DOHH2 (cell line): ENCODE results near the gene ARHGAP33.
"Not testable (repeated sequence)": the region's sequence is repeated elsewhere in the genome, so short reads cannot be mapped to it uniquely, and the experiment has no call there.

Source experiments
- H3F3A ChIP-seq: fragments of 200-600 bp; sonication (generic), shearing (Covaris generic); 2 replicates; pipeline ENCODE4 v1.6.0; 2016; ENCODE audit warnings: antibody characterized with exemption, mild to moderate bottlenecking; ENCODE audit not compliant: control insufficient read depth, insufficient read depth
- H3K27ac ChIP-seq: fragments of 200-600 bp; sonication (generic); 2 replicates; pipeline ENCODE4 v1.5.1; 2014; ENCODE audit warnings: low read depth, mild to moderate bottlenecking, low read length, moderate library complexity
- H3K27me3 ChIP-seq: fragments of 200-600 bp; sonication (generic); 2 replicates; pipeline ENCODE4 v1.6.1; 2014; ENCODE audit warnings: mild to moderate bottlenecking, low read length, mixed read lengths; ENCODE audit not compliant: control insufficient read depth
- H3K36me3 ChIP-seq: fragments of 200-600 bp; sonication (generic); 2 replicates; pipeline ENCODE4 v1.6.1; 2014; ENCODE audit warnings: mild to moderate bottlenecking, low read length, moderate library complexity, mixed read lengths; ENCODE audit not compliant: control insufficient read depth
- H3K4me1 ChIP-seq: fragments of 200-600 bp; sonication (generic); 2 replicates; pipeline ENCODE4 v1.6.1; 2014; ENCODE audit warnings: mild to moderate bottlenecking, low read length, mixed read lengths; ENCODE audit not compliant: control insufficient read depth
- H3K4me2 ChIP-seq: fragments of 200-600 bp; sonication (generic); 2 replicates; pipeline ENCODE4 v1.6.0; 2014; ENCODE audit warnings: mild to moderate bottlenecking, low read length, moderate library complexity
- H3K4me3 ChIP-seq: fragments of 200-600 bp; sonication (generic); 2 replicates; pipeline ENCODE4 v1.5.1; 2014; ENCODE audit warnings: mild to moderate bottlenecking, low read length, mixed read lengths
- H3K79me2 ChIP-seq: fragments of 200-600 bp; sonication (generic); 2 replicates; pipeline ENCODE4 v1.6.1; 2014; ENCODE audit warnings: mild to moderate bottlenecking, low read length, mixed read lengths; ENCODE audit not compliant: control insufficient read depth
- H3K9me2 ChIP-seq: fragments of 200-600 bp; sonication (generic); replicated peaks from 2 replicates; pipeline ENCODE4 v1.6.1; 2014; ENCODE audit warnings: mild to moderate bottlenecking, low read length, mixed read lengths; ENCODE audit not compliant: control insufficient read depth
- H3K9me3 ChIP-seq: fragments of 200-600 bp; sonication (generic); 2 replicates; pipeline ENCODE4 v1.6.1; 2014; ENCODE audit warnings: antibody characterized with exemption, low read length, mixed read lengths; ENCODE audit not compliant: control insufficient read depth, insufficient read depth
- H4K20me1 ChIP-seq: fragments of 200-600 bp; sonication (generic); 2 replicates; pipeline ENCODE4 v1.6.0; 2014; ENCODE audit warnings: low read depth, mild to moderate bottlenecking, antibody characterized with exemption, low read length, moderate library complexity; ENCODE audit not compliant: control insufficient read depth, insufficient read depth
- EZH2phosphoT487 ChIP-seq: fragments of 200-600 bp; sonication (generic); IDR thresholded peaks from 2 replicates; pipeline ENCODE4 v1.6.1; 2017; ENCODE audit warnings: borderline replicate concordance, mild to moderate bottlenecking, antibody characterized with exemption, low read length, moderate library complexity, mixed read lengths
- TF ChIP-seq, protein P1 (sequence below): fragments of 200-600 bp; sonication (generic); IDR thresholded peaks from one replicate; pipeline ENCODE4 v1.5.1; 2014; ENCODE audit warnings: antibody characterized with exemption, mild to moderate bottlenecking, low read depth, low read length; ENCODE audit not compliant: poor library complexity, severe bottlenecking

Gene ARHGAP33

DNA sequence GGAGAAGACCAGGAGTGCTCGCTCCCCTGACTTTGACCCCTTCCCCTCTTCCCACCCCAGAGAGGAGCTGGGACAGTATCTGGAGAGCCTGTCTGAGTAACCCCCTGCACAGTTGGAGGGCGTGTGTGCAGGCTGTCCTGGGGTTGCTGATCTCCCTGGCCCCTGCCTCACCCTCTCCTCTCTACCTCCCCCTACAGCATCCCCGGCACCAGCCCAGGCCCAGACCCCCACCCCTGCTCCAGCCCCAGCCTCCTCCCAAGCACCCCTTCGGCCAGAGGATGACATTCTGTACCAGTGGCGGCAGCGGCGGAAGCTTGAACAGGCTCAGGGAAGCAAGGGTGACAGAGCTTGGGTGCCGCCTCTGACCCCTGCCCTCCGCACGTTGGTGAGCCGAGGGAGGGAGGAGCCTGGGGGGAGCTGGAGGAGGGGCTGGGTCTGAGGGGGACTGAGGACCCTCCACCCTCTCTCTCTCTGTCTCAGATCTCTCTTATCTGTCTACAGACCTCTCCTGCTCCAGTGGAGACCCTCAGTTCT, 8.7 kb upstream of the ARHGAP33 start:
- Histone ChIP-seq H3K4me1 (no peaks in the 10 kb centered on the region), H3K27ac (no peak overlapping the region), H3K9me3 (no peaks in the 10 kb centered on the region), H4K20me1 (no peaks in the 10 kb centered on the region), H3K79me2 (no peaks in the 10 kb centered on the region), H3K9me2 (no peaks in the 10 kb centered on the region), H3K36me3 (peaks cover 22% of the 10 kb centered on the region), H3K4me3 (no peak overlapping the region), H3K27me3 (no peaks in the 10 kb centered on the region), H3F3A (0 out of 2 replicates have a peak, but pooled peaks cover 2% of the 10 kb centered on the region), H3K4me2 (no peak overlapping the region)
- TF ChIP-seq EZH2phosphoT487: no peak
- TF ChIP-seq, protein P1, sequence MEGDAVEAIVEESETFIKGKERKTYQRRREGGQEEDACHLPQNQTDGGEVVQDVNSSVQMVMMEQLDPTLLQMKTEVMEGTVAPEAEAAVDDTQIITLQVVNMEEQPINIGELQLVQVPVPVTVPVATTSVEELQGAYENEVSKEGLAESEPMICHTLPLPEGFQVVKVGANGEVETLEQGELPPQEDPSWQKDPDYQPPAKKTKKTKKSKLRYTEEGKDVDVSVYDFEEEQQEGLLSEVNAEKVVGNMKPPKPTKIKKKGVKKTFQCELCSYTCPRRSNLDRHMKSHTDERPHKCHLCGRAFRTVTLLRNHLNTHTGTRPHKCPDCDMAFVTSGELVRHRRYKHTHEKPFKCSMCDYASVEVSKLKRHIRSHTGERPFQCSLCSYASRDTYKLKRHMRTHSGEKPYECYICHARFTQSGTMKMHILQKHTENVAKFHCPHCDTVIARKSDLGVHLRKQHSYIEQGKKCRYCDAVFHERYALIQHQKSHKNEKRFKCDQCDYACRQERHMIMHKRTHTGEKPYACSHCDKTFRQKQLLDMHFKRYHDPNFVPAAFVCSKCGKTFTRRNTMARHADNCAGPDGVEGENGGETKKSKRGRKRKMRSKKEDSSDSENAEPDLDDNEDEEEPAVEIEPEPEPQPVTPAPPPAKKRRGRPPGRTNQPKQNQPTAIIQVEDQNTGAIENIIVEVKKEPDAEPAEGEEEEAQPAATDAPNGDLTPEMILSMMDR: no peak

DNA sequence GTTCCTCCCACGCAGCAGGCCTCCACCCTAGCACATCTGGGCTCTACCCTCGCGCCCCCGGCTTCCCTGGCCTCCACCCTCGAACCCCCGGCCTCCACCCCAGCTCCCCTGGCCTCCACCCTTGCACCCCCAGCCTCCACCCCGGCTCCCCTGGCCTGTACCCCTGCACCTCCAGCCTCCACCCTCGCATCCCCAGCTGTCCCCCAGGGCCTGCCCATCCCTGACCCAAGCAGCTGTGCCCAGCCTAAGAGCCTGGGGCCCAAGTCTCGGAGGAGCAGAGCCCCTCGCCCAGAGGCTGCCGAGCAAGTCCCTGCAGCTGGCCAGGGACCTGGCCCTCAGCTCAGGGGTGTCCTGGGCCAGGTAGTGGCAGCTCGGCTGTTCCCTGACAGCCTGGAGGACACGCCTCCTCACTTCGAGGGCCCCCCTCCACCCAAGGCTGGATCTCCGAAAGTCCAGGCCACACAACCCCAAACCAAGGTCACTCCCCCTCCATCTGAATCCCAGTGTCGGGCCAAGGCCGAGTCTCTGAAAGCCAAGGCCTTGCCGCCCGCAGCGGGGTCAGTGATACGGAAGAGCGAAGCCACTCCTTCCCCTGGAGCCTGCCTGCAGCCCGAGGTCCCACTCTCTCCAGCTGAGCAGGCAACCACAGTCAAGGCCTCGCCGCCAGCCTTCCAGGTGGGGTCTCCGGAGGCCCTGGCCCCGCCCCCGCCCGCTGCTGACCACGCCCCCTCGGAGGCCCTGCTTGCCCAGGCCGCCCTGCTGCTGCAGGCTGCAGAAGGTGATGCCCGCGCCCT, 7.9 kb upstream of the ARHGAP33 start:
- Histone ChIP-seq H3F3A (0 out of 2 replicates have a peak, but pooled peaks cover 2% of the 10 kb centered on the region), H3K27me3 (no peaks in the 10 kb centered on the region), H4K20me1 (no peaks in the 10 kb centered on the region), H3K79me2 (no peaks in the 10 kb centered on the region), H3K27ac (no peak overlapping the region), H3K36me3 (peaks cover 17% of the 10 kb centered on the region), H3K4me3 (no peak overlapping the region), H3K9me2 (no peaks in the 10 kb centered on the region), H3K9me3 (no peaks in the 10 kb centered on the region), H3K4me1 (no peaks in the 10 kb centered on the region), H3K4me2 (no peak overlapping the region)
- TF ChIP-seq EZH2phosphoT487: no peak
- TF ChIP-seq, protein P1: no peak

DNA sequence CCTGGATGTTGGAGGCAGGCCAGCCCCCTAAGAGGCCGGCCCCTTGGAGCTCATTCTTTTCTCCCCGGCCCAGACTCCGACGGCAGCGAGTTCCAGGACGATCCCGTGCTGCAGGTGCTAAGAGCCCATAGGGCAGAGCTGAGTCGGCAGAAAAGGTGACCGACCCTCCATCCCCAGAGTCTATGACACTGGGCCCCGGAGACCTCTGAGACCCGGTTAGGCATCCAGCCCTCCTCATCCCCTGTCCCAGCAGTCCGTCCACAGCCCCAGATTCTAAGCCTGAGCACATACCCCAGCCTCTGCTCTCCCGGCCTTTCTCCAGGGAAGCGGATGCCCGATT, 7.3 kb upstream of the ARHGAP33 start:
- Histone ChIP-seq H3K27ac (no peak overlapping the region), H3K36me3 (peaks cover 17% of the 10 kb centered on the region), H3K79me2 (no peaks in the 10 kb centered on the region), H3K4me2 (no peak overlapping the region), H4K20me1 (no peaks in the 10 kb centered on the region), H3K4me1 (no peaks in the 10 kb centered on the region), H3K27me3 (no peaks in the 10 kb centered on the region), H3K9me3 (no peaks in the 10 kb centered on the region), H3F3A (peaks cover 2% of the 10 kb centered on the region; the same call in 1 of the 2 replicates), H3K9me2 (no peaks in the 10 kb centered on the region), H3K4me3 (no peak overlapping the region)
- TF ChIP-seq, protein P1: no peak
- no peak for TF ChIP-seq EZH2phosphoT487

DNA sequence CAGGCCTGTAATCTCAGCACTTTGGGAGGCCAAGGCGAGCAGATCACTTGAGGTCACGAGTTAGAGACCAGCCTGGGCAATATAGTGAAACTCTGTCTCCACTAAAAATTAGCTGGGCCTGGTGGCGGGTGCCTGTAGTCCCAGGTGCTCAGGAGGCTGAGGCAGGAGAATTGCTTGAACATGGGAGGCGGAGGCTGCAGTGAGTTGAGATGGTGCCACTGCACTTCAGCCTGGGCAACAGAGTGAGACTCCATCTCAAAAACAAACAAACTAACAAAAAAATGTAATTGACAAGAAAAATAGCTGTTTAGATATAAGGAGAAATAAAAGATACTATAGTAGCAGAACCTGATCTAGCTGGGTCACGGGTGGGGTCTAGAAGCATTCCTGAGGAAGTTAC, 3.0 kb upstream of the ARHGAP33 start:
- not testable (repeated sequence) for H3F3A ChIP-seq, H3K4me3 ChIP-seq, H3K9me2 ChIP-seq, H3K79me2 ChIP-seq, H4K20me1 ChIP-seq, H3K4me2 ChIP-seq, H3K9me3 ChIP-seq, H3K27ac ChIP-seq, H3K27me3 ChIP-seq
- Histone ChIP-seq H3K36me3 (peaks cover 11% of the 10 kb centered on the region), H3K4me1 (peaks cover 15% of the 10 kb centered on the region)
